PC-3 (cell line): ENCODE results near the gene SLCO2B1. TPM values are rescaled to one million over a fixed set of nuclear protein-coding genes. Genes with fewer than 3 reads are reported as not detected.

Experiments used
- ATAC-seq: fragments of 200-7000 bp; cut with Tn5 transposase; 2 replicates; pipeline ENCODE4 v1.9.1; 2020; ENCODE audit warnings: mild to moderate bottlenecking, moderate library complexity
- BruUV-seq: library from RNA; stranded (reverse); fragments of 400-500 nt; replicated peaks from 2 replicates; lab custom pipeline; 2021; lab: Mats Ljungman, UMichigan
- CTCF ChIA-PET: fragments of 300-600 bp; sonication (Branson Sonifier 250); formaldehyde crosslinking; loops from one replicate; lab custom pipeline; 2022; ENCODE audit warnings: antibody characterized with exemption; lab: Charles Lee
- POLR2A ChIA-PET: fragments of 300-600 bp; sonication (Branson Sonifier 250); formaldehyde crosslinking; loops from one replicate; lab custom pipeline; 2022; ENCODE audit warnings: antibody characterized with exemption; ENCODE audit not compliant: unreplicated experiment; lab: Charles Lee
- DNase-seq: peaks from one replicate; pipeline ENCODE4 v3.0.0-alpha.2; 2015
- H2AFZ ChIP-seq: fragments of 300-600 bp; sonication (generic); 2 replicates; pipeline ENCODE4 v1.6.0; 2016; ENCODE audit warnings: antibody characterized with exemption, low read length
- H3F3A ChIP-seq: fragments of 300-600 bp; sonication (generic); one replicate; pipeline ENCODE4 v1.6.0; 2017; ENCODE audit warnings: antibody characterized with exemption, low read length, control low read depth, mild to moderate bottlenecking; ENCODE audit not compliant: unreplicated experiment
- H3K27ac ChIP-seq: fragments of 300-600 bp; sonication (generic); 2 replicates; pipeline ENCODE4 v1.5.1; 2016; ENCODE audit warnings: mild to moderate bottlenecking, low read length
- H3K27me3 ChIP-seq: fragments of 300-600 bp; sonication (generic); 2 replicates; pipeline ENCODE4 v1.6.1; 2016; ENCODE audit warnings: low read length, mixed read lengths
- H3K36me3 ChIP-seq: fragments of 300-600 bp; sonication (generic); 2 replicates; pipeline ENCODE4 v1.6.1; 2016; ENCODE audit warnings: low read depth, mixed run types, low read length, mixed read lengths
- H3K4me1 ChIP-seq: fragments of 300-600 bp; sonication (generic); 2 replicates; pipeline ENCODE4 v1.5.1; 2016; ENCODE audit warnings: low read length; ENCODE audit not compliant: insufficient read depth
- H3K4me2 ChIP-seq: fragments of 300-600 bp; sonication (generic); 2 replicates; pipeline ENCODE4 v1.6.0; 2016; ENCODE audit warnings: low read length
- H3K4me3 ChIP-seq: fragments of 300-600 bp; sonication (generic); 2 replicates; pipeline ENCODE4 v1.5.1; 2016; ENCODE audit warnings: mild to moderate bottlenecking, low read length, mixed read lengths
- H3K79me2 ChIP-seq: fragments of 300-600 bp; sonication (generic); 2 replicates; pipeline ENCODE4 v1.6.1; 2017; ENCODE audit warnings: low read length, mixed read lengths
- H3K9ac ChIP-seq: fragments of 300-600 bp; sonication (generic); 2 replicates; pipeline ENCODE4 v1.6.0; 2016; ENCODE audit warnings: mild to moderate bottlenecking, low read length
- H3K9me2 ChIP-seq: fragments of 300-600 bp; sonication (generic); replicated peaks from 2 replicates; pipeline ENCODE4 v1.6.1; 2016; ENCODE audit warnings: mixed run types, low read length, mixed read lengths
- H3K9me3 ChIP-seq: fragments of 300-600 bp; sonication (generic); 2 replicates; pipeline ENCODE4 v1.6.1; 2016; ENCODE audit warnings: low read length, mixed read lengths
- H4K20me1 ChIP-seq: fragments of 300-600 bp; sonication (generic); 2 replicates; pipeline ENCODE4 v1.6.1; 2016; ENCODE audit warnings: low read length, mixed read lengths
- EZH2 ChIP-seq: fragments of 300-600 bp; sonication (generic); IDR thresholded peaks from one replicate; pipeline ENCODE4 v1.6.1; 2017; ENCODE audit warnings: antibody characterized with exemption, mild to moderate bottlenecking, low read length; ENCODE audit not compliant: unreplicated experiment
- EZH2phosphoT487 ChIP-seq: fragments of 300-600 bp; sonication (generic); IDR thresholded peaks from 2 replicates; pipeline ENCODE4 v1.6.1; 2018; ENCODE audit warnings: mild to moderate bottlenecking, antibody characterized with exemption, low read length, borderline replicate concordance
- intact Hi-C: fragments of 100-400 bp; cut with micrococcal nuclease; formaldehyde crosslinking; loops from 2 replicates; pipeline ENCODE4 v1.9.0; 2023
- total RNA-seq: library from RNA; depleted of rRNA; stranded (reverse); fragments of >200 nt; gene quantifications from 2 replicates; pipeline ENCODE4 v1.2.3, GENCODE V29; 2014
- TF ChIP-seq, protein P1 (sequence below): fragments of 300-600 bp; sonication (generic); conservative IDR thresholded peaks from 2 replicates; pipeline ENCODE4 v1.5.1; 2017; ENCODE audit warnings: antibody characterized with exemption, low read depth, mild to moderate bottlenecking, low read length

Gene SLCO2B1
- total RNA-seq, 1 experiment from 2014 or later, result not detected

DNA sequence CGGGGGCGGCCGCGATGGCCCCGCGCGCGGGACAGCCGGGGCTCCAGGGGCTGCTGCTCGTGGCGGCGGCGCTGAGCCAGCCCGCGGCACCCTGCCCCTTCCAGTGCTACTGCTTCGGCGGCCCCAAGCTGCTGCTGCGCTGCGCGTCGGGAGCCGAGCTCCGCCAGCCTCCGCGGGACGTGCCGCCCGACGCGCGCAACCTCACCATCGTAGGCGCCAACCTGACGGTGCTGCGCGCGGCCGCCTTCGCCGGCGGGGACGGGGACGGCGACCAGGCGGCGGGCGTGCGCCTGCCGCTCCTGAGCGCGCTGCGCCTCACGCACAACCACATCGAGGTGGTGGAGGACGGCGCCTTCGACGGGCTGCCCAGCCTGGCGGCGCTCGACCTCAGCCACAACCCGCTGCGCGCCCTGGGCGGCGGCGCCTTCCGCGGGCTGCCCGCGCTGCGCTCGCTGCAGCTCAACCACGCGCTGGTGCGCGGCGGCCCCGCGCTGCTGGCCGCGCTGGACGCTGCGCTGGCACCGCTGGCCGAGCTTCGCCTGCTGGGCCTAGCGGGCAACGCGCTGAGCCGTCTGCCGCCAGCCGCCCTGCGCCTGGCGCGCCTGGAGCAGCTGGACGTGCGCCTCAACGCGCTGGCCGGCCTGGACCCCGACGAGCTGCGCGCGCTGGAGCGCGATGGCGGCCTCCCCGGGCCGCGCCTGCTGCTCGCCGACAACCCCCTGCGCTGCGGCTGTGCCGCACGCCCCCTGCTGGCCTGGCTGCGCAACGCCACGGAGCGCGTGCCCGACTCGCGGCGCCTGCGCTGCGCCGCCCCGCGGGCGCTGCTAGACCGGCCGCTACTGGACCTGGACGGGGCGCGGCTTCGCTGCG is 90.4 kb downstream of the SLCO2B1 start:
- ChIA-PET CTCF (interaction anchor here (0.6 to 1.9 kb wide), 5 partner anchors 36 to 253 kb away, joined by 3 to 15 read pairs (median 3); partner anchors contain the start of gene NEU3), POLR2A (no interaction called here)
- DNase-seq, result peak; percentile 94
- ATAC-seq, result peak; percentile 95
- H3F3A ChIP-seq, result no peaks in the 10 kb centered on the region
- H3K27me3 ChIP-seq, result peaks cover 53% of the 10 kb centered on the region
- no peaks in the 10 kb centered on the region for H3K36me3 ChIP-seq
- no peak overlapping the region for H3K27ac ChIP-seq
- H3K9ac ChIP-seq, result no peak overlapping the region
- peaks cover 4% of the 10 kb centered on the region; the same call in 1 of the 2 replicates for H3K4me1 ChIP-seq
- no peaks in the 10 kb centered on the region for H3K9me2 ChIP-seq
- intact Hi-C loops, result no loop called here
- no peaks in the 10 kb centered on the region for H3K79me2 ChIP-seq
- H3K4me2 ChIP-seq, result peak overlapping the region; percentile 83
- H3K4me3 ChIP-seq, result peak overlapping the region; percentile 65
- peak overlapping the region; percentile 80; the same call in 1 of the 2 replicates for H2AFZ ChIP-seq
- TF ChIP-seq EZH2phosphoT487, result no peak
- TF ChIP-seq, protein P1, sequence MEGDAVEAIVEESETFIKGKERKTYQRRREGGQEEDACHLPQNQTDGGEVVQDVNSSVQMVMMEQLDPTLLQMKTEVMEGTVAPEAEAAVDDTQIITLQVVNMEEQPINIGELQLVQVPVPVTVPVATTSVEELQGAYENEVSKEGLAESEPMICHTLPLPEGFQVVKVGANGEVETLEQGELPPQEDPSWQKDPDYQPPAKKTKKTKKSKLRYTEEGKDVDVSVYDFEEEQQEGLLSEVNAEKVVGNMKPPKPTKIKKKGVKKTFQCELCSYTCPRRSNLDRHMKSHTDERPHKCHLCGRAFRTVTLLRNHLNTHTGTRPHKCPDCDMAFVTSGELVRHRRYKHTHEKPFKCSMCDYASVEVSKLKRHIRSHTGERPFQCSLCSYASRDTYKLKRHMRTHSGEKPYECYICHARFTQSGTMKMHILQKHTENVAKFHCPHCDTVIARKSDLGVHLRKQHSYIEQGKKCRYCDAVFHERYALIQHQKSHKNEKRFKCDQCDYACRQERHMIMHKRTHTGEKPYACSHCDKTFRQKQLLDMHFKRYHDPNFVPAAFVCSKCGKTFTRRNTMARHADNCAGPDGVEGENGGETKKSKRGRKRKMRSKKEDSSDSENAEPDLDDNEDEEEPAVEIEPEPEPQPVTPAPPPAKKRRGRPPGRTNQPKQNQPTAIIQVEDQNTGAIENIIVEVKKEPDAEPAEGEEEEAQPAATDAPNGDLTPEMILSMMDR, result peak; percentile 70
- no peaks in the 10 kb centered on the region for H4K20me1 ChIP-seq
- no TSS peak for BruUV-seq
- H3K9me3 ChIP-seq, result no peaks in the 10 kb centered on the region

GRCh38 chr11:75241906-75242644 is 91.2 kb downstream of the SLCO2B1 start:
- ChIA-PET POLR2A (no interaction called here), CTCF (interaction anchor here (0.9 to 1.9 kb wide), 4 partner anchors 37 to 253 kb away, joined by 3 to 12 read pairs (median 3); partner anchors contain the start of gene NEU3)
- H3K4me1 ChIP-seq, result peaks cover 4% of the 10 kb centered on the region; the same call in 1 of the 2 replicates
- no peak overlapping the region for H3K27ac ChIP-seq
- no peaks in the 10 kb centered on the region for H3K79me2 ChIP-seq
- no peaks in the 10 kb centered on the region for H3K36me3 ChIP-seq
- peak overlapping the region; percentile 65 for H3K4me3 ChIP-seq
- TF ChIP-seq, protein P1, result no peak; the same call in 1 of the 2 replicates
- TF ChIP-seq EZH2phosphoT487 (no peak), EZH2 (no peak)
- no peaks in the 10 kb centered on the region for H4K20me1 ChIP-seq
- DNase-seq, result no peak
- ATAC-seq, result peak; percentile 15
- no TSS peak for BruUV-seq
- no peaks in the 10 kb centered on the region for H3K9me2 ChIP-seq
- no peaks in the 10 kb centered on the region for H3K9me3 ChIP-seq
- H2AFZ ChIP-seq, result peak overlapping the region; percentile 80
- H3K4me2 ChIP-seq, result peak overlapping the region; percentile 83
- peaks cover 53% of the 10 kb centered on the region for H3K27me3 ChIP-seq
- no peak overlapping the region for H3K9ac ChIP-seq
- H3F3A ChIP-seq, result no peaks in the 10 kb centered on the region
- intact Hi-C loops, result no loop called here
